Loucy (cell line): Measurements from ENCODE around the gene C21orf58.

ENCODE experiments used
- CTCF ChIP-seq: fragments of 200-600 bp; sonication (generic); conservative IDR thresholded peaks from 2 replicates; pipeline ENCODE4 v1.5.1; 2014; ENCODE audit warnings: mild to moderate bottlenecking, antibody characterized with exemption, low read length
- EZH2phosphoT487 ChIP-seq: fragments of 200-600 bp; IDR thresholded peaks from 2 replicates; pipeline ENCODE4 v1.6.1; 2018; ENCODE audit warnings: antibody characterized with exemption, mild to moderate bottlenecking, moderate library complexity, borderline replicate concordance

DNA sequence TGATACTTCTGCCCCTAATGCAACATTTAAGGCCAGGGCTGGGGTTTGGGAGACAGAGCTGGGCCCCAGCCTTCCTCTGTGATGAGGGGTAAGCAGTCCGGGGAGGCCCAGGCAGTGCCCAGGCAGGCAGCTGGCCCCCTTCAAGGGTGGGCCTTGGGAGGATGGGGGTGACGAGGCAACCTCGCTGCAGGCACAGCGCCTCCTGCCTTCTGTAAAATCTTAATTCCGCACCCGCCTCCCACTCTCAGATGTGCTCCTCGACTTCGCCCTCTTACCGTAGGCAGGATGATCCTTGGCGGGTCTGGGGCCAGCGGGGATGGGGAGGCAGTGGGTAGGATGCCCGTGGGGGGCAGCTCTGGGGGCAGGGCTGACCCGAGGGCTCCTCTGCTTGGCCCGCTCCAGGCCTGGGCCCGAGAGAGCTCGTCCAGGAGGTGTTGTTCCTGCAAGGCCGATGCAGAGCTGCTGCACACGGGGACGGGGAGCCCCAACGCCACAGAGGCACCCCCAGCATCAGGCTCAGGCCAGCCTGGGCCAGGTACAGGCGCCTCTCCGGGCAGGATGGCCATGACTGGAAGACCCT lies 9.1 kb downstream of the C21orf58 start:
- TF ChIP-seq CTCF (no peak), EZH2phosphoT487 (no peak)
